B cell (primary cell): ENCODE measurements around the gene BRPF3. TPM values are rescaled to one million over a fixed set of nuclear protein-coding genes. Genes with fewer than 3 reads are reported as not detected.

Experiments
- ATAC-seq: fragments of 200-7000 bp; cut with Tn5 transposase; one replicate; pipeline ENCODE4 v1.10.0; 2021; ENCODE audit warnings: low read depth, mild to moderate bottlenecking, moderate number of reproducible peaks, moderate library complexity
- CTCF ChIA-PET: fragments of 350-600 bp; sonication (Branson Sonifier 250); formaldehyde crosslinking; loops from one replicate; lab custom pipeline; 2021; ENCODE audit warnings: antibody characterized with exemption, inconsistent platforms; lab: Charles Lee
- POLR2A ChIA-PET: fragments of 350-600 bp; sonication (Branson Sonifier 250); formaldehyde crosslinking; loops from one replicate; lab custom pipeline; 2021; ENCODE audit warnings: antibody characterized with exemption; lab: Charles Lee
- DNase-seq: peaks from one replicate; pipeline ENCODE4 v3.0.0; 2013
- H2AFZ ChIP-seq: 2 replicates; pipeline ENCODE4 v1.6.1; 2012; ENCODE audit warnings: mild to moderate bottlenecking, low read depth, low read length; ENCODE audit not compliant: insufficient read depth, poor library complexity, severe bottlenecking
- H3K27ac ChIP-seq, 2 donors: 1 replicate in 1 of 2; 2 replicates in 1 of 2; pipeline ENCODE4 v1.5.1; 2012 to 2013; ENCODE audit warnings: low read length in 2 of 2, mild to moderate bottlenecking in 2 of 2, moderate library complexity in 1 of 2
- H3K27me3 ChIP-seq, 4 experiments: fragments of 200-600 bp in 1 of 4; sonication (generic) in 1 of 4; replicated peaks in 1 of 4; 1 replicate in 2 of 4; 2 replicates in 2 of 4; pipeline versions ENCODE4 v1.6.1 to v1.7.0; 2013 to 2016; ENCODE audit warnings: low read length in 3 of 4, mild to moderate bottlenecking in 2 of 4, mixed read lengths in 1 of 4, moderate library complexity in 1 of 4; ENCODE audit not compliant: insufficient read depth in 4 of 4, control insufficient read depth in 3 of 4; ENCODE audit errors: control extremely low read depth in 1 of 4
- H3K36me3 ChIP-seq, 2 experiments: replicated peaks in 1 of 2; 1 replicate in 1 of 2; 2 replicates in 1 of 2; pipeline versions ENCODE4 v1.6.1 to v1.7.1; 2013; ENCODE audit warnings: low read length in 1 of 2; ENCODE audit not compliant: insufficient read depth in 2 of 2, control insufficient read depth in 1 of 2; ENCODE audit errors: control extremely low read depth in 1 of 2, extremely low read depth in 1 of 2
- H3K4me1 ChIP-seq, 2 donors: fragments of 200-600 bp in 1 of 2; sonication (generic) in 1 of 2; 1 replicate in 1 of 2; 2 replicates in 1 of 2; pipeline versions ENCODE4 v1.5.1 to v1.6.1; 2013 to 2017; ENCODE audit warnings: low read length in 2 of 2; ENCODE audit not compliant: control insufficient read depth in 2 of 2, insufficient read depth in 2 of 2
- H3K4me2 ChIP-seq: replicated peaks from 2 replicates; pipeline ENCODE3; 2012; ENCODE audit warnings: mild to moderate bottlenecking, low read depth, low read length; ENCODE audit not compliant: poor library complexity, severe bottlenecking
- H3K4me3 ChIP-seq, 5 experiments: fragments of 200-600 bp in 1 of 5; sonication (generic) in 1 of 5; 1 replicate in 3 of 5; 2 replicates in 2 of 5; pipeline versions ENCODE4 v1.5.1 to v1.7.0; 2011 to 2016; ENCODE audit warnings: low read length in 4 of 5, mild to moderate bottlenecking in 4 of 5, low read depth in 2 of 5, control low read depth in 1 of 5, moderate library complexity in 1 of 5; ENCODE audit not compliant: insufficient read depth in 1 of 5; ENCODE audit errors: control extremely low read depth in 1 of 5, extremely low read depth in 1 of 5
- H3K79me2 ChIP-seq: fragments of 200-600 bp; sonication (generic); one replicate; pipeline ENCODE4 v1.6.0; 2016; ENCODE audit warnings: low read length; ENCODE audit not compliant: control insufficient read depth, insufficient read depth
- H3K9ac ChIP-seq: fragments of 200-600 bp; sonication (generic); 2 replicates; pipeline ENCODE4 v1.6.1; 2017; ENCODE audit warnings: mild to moderate bottlenecking, low read length, moderate library complexity
- H3K9me3 ChIP-seq, 3 donors: one replicate each; pipeline versions ENCODE4 v1.6.1 to v1.7.1; 2013; ENCODE audit warnings: low read length in 2 of 3; ENCODE audit not compliant: control insufficient read depth in 2 of 3, insufficient read depth in 1 of 3; ENCODE audit errors: control extremely low read depth in 1 of 3
- H4K20me1 ChIP-seq: 2 replicates; pipeline ENCODE4 v1.6.0; 2012; ENCODE audit warnings: mild to moderate bottlenecking, low read length; ENCODE audit not compliant: insufficient read depth, control insufficient read depth, poor library complexity, severe bottlenecking
- H3K27ac Mint-ChIP-seq: one replicate; pipeline ENCODE4 v1.8.0; 2021; ENCODE audit warnings: mixed read lengths
- H3K27me3 Mint-ChIP-seq: one replicate; pipeline ENCODE4 v1.8.0; 2021; ENCODE audit warnings: mixed read lengths
- H3K4me1 Mint-ChIP-seq: one replicate; pipeline ENCODE4 v1.8.0; 2021; ENCODE audit warnings: mixed read lengths
- H3K4me3 Mint-ChIP-seq: one replicate; pipeline ENCODE4 v1.8.0; 2021; ENCODE audit warnings: mixed read lengths
- H3K9me3 Mint-ChIP-seq: one replicate; pipeline ENCODE4 v1.8.0; 2022; ENCODE audit warnings: mixed read lengths; ENCODE audit not compliant: insufficient read depth
- EZH2 ChIP-seq: IDR thresholded peaks from 2 replicates; pipeline ENCODE4 v1.6.1; 2012; ENCODE audit warnings: borderline replicate concordance, low read depth, mild to moderate bottlenecking, moderate library complexity, low read length; ENCODE audit not compliant: insufficient read depth, poor library complexity, severe bottlenecking
- WGBS: methylation state at CpG from one replicate; pipeline ENCODE4 v1.1.5; 2013; ENCODE audit warnings: missing lambda C conversion rate; ENCODE audit not compliant: insufficient coverage; 5-methylcytosine and 5-hydroxymethylcytosine counted together
- intact Hi-C: fragments of 100-400 bp; cut with micrococcal nuclease; formaldehyde crosslinking; loops from one replicate; pipeline ENCODE4 v1.10.0; 2022
- polyA plus RNA-seq: library from polyadenylated mRNA; depleted of rRNA; stranded (reverse); fragments of >200 nt; gene quantifications from 2 replicates; pipeline ENCODE4 v1.2.3, GENCODE V29; 2012
- total RNA-seq, 2 donors: library from RNA; stranded (reverse); fragments of 120-200 nt in 1 of 2; gene quantifications; 1 replicate in 1 of 2; 2 replicates in 1 of 2; pipeline versions ENCODE4 v1.2.3 to v1.2.4, GENCODE V29; 2013 to 2022
- TF ChIP-seq, protein P1 (sequence below): fragments of 200-600 bp; IDR thresholded peaks from one replicate; pipeline ENCODE4 v1.8.0; 2022; ENCODE audit warnings: antibody characterized with exemption, mild to moderate bottlenecking

BRPF3 gene
- total and polyA plus RNA-seq, 2 donors (not counting 1 experiment from before 2014, with no cell fraction given): 17.1 to 29.4 TPM

DNA sequence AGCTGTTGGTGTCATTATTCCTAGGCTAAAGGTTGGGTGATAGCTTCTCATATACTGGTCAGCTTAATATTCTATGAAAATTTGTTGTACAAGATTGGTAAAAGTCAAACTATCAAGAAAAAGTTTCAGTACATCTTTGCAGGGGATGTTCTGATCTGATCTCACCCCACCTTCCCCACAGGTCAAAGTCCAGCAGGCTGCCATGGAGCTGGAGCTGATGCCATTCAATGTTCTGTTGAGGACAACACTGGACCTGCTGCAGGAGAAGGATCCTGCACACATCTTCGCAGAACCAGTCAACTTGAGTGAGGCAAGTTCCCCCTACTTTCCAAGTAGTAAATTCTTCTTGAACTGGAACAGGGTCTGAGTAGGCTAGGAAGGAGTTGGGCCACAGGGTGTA lies 13.1 kb downstream of the BRPF3 start:
- ATAC-seq: no peak
- no CpG with 5 or more reads among the region's 1 CpG for WGBS

DNA sequence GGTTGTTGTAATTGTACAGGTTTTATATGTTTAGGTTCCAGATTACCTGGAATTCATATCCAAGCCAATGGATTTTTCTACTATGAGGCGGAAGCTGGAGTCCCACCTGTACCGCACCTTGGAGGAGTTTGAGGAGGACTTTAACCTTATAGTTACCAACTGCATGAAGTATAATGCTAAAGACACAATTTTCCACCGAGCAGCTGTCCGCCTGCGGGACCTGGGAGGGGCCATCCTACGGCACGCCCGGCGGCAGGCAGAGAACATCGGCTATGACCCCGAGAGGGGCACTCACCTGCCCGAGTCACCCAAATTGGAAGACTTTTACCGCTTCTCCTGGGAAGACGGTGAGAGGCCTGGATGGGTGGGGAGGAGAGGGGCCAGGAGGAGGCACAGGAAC lies 13.6 kb downstream of the BRPF3 start:
- Mint-ChIP-seq H3K27ac (no peak overlapping the region), H3K9me3 (no peaks in the 10 kb centered on the region), H3K27me3 (no peaks in the 10 kb centered on the region), H3K4me1 (peaks cover 4% of the 10 kb centered on the region), H3K4me3 (no peak overlapping the region)
- DNase-seq (no peak), ATAC-seq (no peak)
- WGBS: 99% methylated on average over 10 of the region's 14 CpGs
- no peaks in the 10 kb centered on the region for H3K9me3 ChIP-seq
- H3K36me3 ChIP-seq: peaks cover 8 to 79% of the 10 kb centered on the region in 2 experiments
- H3K27ac ChIP-seq: no peak overlapping the region
- intact Hi-C loops: no loop called here
- H3K79me2 ChIP-seq: no peaks in the 10 kb centered on the region
- H3K4me3 ChIP-seq: no peak overlapping the region
- no peak overlapping the region for H3K4me2 ChIP-seq
- POLR2A ChIA-PET: no interaction called here
- no peaks in the 10 kb centered on the region for H3K27me3 ChIP-seq
- no peak for TF ChIP-seq EZH2
- TF ChIP-seq, protein P1, sequence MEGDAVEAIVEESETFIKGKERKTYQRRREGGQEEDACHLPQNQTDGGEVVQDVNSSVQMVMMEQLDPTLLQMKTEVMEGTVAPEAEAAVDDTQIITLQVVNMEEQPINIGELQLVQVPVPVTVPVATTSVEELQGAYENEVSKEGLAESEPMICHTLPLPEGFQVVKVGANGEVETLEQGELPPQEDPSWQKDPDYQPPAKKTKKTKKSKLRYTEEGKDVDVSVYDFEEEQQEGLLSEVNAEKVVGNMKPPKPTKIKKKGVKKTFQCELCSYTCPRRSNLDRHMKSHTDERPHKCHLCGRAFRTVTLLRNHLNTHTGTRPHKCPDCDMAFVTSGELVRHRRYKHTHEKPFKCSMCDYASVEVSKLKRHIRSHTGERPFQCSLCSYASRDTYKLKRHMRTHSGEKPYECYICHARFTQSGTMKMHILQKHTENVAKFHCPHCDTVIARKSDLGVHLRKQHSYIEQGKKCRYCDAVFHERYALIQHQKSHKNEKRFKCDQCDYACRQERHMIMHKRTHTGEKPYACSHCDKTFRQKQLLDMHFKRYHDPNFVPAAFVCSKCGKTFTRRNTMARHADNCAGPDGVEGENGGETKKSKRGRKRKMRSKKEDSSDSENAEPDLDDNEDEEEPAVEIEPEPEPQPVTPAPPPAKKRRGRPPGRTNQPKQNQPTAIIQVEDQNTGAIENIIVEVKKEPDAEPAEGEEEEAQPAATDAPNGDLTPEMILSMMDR: no peak
- no peak overlapping the region for H2AFZ ChIP-seq
- CTCF ChIA-PET: interaction anchor here (0.8 to 1.6 kb wide), 2 partner anchors 98 to 115 kb away, joined by 3 to 4 read pairs; no protein-coding TSS in a partner anchor
- H4K20me1 ChIP-seq: no peaks in the 10 kb centered on the region
- H3K4me1 ChIP-seq: no peaks in the 10 kb centered on the region
- H3K9ac ChIP-seq: no peak overlapping the region

More for the DNA sequence above, 13.1 kb downstream of the BRPF3 start:
- H3K4me3 ChIP-seq: no peak overlapping the region
- Mint-ChIP-seq H3K27me3 (no peaks in the 10 kb centered on the region), H3K27ac (no peak overlapping the region), H3K4me1 (peaks cover 6% of the 10 kb centered on the region), H3K4me3 (no peak overlapping the region), H3K9me3 (no peaks in the 10 kb centered on the region)
- H2AFZ ChIP-seq: no peak overlapping the region
- H3K4me2 ChIP-seq: no peak overlapping the region
- no peaks in the 10 kb centered on the region for H4K20me1 ChIP-seq
- no peak for DNase-seq
- no peaks in the 10 kb centered on the region for H3K79me2 ChIP-seq
- no peak overlapping the region for H3K9ac ChIP-seq
- intact Hi-C loops: no loop called here
- TF ChIP-seq EZH2: no peak
- TF ChIP-seq, protein P1: no peak
- no peaks in the 10 kb centered on the region for H3K27me3 ChIP-seq
- CTCF ChIA-PET: interaction anchor here (0.8 to 1.6 kb wide), 2 partner anchors 98 to 114 kb away, joined by 3 to 4 read pairs; no protein-coding TSS in a partner anchor
- H3K4me1 ChIP-seq: peaks cover 0 to under 1% of the 10 kb centered on the region in 2 donors
- H3K36me3 ChIP-seq: peaks cover 7 to 75% of the 10 kb centered on the region in 2 experiments
- POLR2A ChIA-PET: no interaction called here
- H3K9me3 ChIP-seq: no peaks in the 10 kb centered on the region
- no peak overlapping the region for H3K27ac ChIP-seq
